Adrenal gland (tissue), 5 donors: ENCODE data around the gene CHM.

Experiments
- CTCF ChIP-seq, 6 experiments: fragments of 450-650 bp in 4 of 6; fragments of 200-600 bp in 2 of 6; sonication (generic) in 1 of 6; IDR thresholded peaks; 1 replicate in 5 of 6; 2 replicates in 1 of 6; pipeline versions ENCODE4 v1.5.1 to v1.8.0; 2016 to 2021; ENCODE audit warnings: antibody characterized with exemption in 6 of 6, mild to moderate bottlenecking in 2 of 6, moderate library complexity in 1 of 6
- POLR2A ChIP-seq, 2 donors: fragments of 450-650 bp; IDR thresholded peaks; one replicate each; pipeline ENCODE4 v1.6.1; 2017; ENCODE audit warnings: antibody characterized with exemption in 2 of 2, mild to moderate bottlenecking in 2 of 2, moderate library complexity in 1 of 2
- donor health status: DM: no; HTN: no; CAD: no.

- no peak for TF ChIP-seq CTCF (IDR thresholded peaks at IDR 0.05)
- TF ChIP-seq POLR2A (IDR thresholded peaks at IDR 0.05): no peak
These were observed 32.9 kb downstream of the CHM start for GRCh38 chrX:86014421-86014820.
